Measurements from ENCODE around the gene KCND3. TPM values are rescaled to one million over a fixed set of nuclear protein-coding genes. Genes with fewer than 3 reads are reported as not detected.

Gene KCND3
- total and polyA plus RNA-seq, 2 experiments from 2014 or later, result 0.10 to 0.18 TPM

DNA sequence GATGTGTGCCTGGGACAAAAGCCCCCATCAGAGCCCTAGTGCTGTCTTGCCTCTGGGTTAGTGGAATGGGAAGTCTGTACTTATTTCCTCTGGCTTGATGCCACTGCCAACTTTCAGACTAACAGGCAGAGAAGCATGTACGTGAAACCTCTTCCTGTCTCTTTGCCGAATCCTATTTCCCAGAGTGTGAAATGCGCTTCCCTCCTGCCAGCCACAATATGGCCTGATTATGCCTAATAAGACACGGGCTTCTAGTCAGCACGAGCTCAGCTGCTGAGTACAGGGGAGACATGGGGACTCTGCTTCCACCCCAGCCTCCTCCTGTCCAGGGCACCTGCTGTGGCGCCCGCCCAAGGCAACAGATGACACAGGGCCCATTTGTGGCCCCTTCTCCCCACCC, 111.4 kb downstream of the KCND3 start:
- Histone ChIP-seq H3F3A (replicated peaks; ENCODE audit: low read depth) (no peaks in the 10 kb centered on the region), H3K79me2 (replicated peaks; ENCODE audit: insufficient read depth) (no peaks in the 10 kb centered on the region), H3K4me1 (ENCODE audit: insufficient read depth) (no peaks in the 10 kb centered on the region), H3K4me2 (no peak overlapping the region), H3K9me2 (ENCODE audit: insufficient read depth) (no peaks in the 10 kb centered on the region), H2AFZ (no peak overlapping the region), H3K36me3 (ENCODE audit: insufficient read depth) (no peaks in the 10 kb centered on the region), H4K20me1 (replicated peaks; ENCODE audit: insufficient read depth) (no peaks in the 10 kb centered on the region), H3K4me3 (no peak overlapping the region), H3K27me3 (ENCODE audit: insufficient read depth) (no peaks in the 10 kb centered on the region), H3K27ac (ENCODE audit: low read depth) (no peak overlapping the region)
- DNase-seq (ENCODE audit: low spot score) (no peak), ATAC-seq (no peak)
- TF ChIP-seq CREB1 (CRISPR knock-in tag; IDR thresholded peaks at IDR 0.05; ENCODE audit: low read depth) (no peak), EZH2phosphoT487 (IDR thresholded peaks at IDR 0.05; ENCODE audit: unreplicated experiment) (no peak), ZNF114 (CRISPR knock-in tag; IDR thresholded peaks at IDR 0.05) (no peak), POLR2AphosphoS5 (IDR thresholded peaks at IDR 0.05; ENCODE audit: low read depth) (no peak), STAT1 (IDR thresholded peaks at IDR 0.05; ENCODE audit: unreplicated experiment) (no peak), EZH2 (IDR thresholded peaks at IDR 0.05; ENCODE audit: low read depth, unreplicated experiment) (no peak), ZNF331 (CRISPR knock-in tag; IDR thresholded peaks at IDR 0.05; ENCODE audit: low read depth) (no peak), JUNB (IDR thresholded peaks at IDR 0.05; ENCODE audit: unreplicated experiment) (no peak), NANOG (IDR thresholded peaks at IDR 0.05; ENCODE audit: borderline replicate concordance) (no peak)
- TF ChIP-seq, protein P1, sequence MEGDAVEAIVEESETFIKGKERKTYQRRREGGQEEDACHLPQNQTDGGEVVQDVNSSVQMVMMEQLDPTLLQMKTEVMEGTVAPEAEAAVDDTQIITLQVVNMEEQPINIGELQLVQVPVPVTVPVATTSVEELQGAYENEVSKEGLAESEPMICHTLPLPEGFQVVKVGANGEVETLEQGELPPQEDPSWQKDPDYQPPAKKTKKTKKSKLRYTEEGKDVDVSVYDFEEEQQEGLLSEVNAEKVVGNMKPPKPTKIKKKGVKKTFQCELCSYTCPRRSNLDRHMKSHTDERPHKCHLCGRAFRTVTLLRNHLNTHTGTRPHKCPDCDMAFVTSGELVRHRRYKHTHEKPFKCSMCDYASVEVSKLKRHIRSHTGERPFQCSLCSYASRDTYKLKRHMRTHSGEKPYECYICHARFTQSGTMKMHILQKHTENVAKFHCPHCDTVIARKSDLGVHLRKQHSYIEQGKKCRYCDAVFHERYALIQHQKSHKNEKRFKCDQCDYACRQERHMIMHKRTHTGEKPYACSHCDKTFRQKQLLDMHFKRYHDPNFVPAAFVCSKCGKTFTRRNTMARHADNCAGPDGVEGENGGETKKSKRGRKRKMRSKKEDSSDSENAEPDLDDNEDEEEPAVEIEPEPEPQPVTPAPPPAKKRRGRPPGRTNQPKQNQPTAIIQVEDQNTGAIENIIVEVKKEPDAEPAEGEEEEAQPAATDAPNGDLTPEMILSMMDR (conservative IDR thresholded peaks at IDR 0.05; ENCODE audit: low read depth in 2 of 2), result no peak
- TF ChIP-seq, protein P2, sequence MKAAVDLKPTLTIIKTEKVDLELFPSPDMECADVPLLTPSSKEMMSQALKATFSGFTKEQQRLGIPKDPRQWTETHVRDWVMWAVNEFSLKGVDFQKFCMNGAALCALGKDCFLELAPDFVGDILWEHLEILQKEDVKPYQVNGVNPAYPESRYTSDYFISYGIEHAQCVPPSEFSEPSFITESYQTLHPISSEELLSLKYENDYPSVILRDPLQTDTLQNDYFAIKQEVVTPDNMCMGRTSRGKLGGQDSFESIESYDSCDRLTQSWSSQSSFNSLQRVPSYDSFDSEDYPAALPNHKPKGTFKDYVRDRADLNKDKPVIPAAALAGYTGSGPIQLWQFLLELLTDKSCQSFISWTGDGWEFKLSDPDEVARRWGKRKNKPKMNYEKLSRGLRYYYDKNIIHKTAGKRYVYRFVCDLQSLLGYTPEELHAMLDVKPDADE (IDR thresholded peaks at IDR 0.05), result no peak
- TF ChIP-seq, protein P3, sequence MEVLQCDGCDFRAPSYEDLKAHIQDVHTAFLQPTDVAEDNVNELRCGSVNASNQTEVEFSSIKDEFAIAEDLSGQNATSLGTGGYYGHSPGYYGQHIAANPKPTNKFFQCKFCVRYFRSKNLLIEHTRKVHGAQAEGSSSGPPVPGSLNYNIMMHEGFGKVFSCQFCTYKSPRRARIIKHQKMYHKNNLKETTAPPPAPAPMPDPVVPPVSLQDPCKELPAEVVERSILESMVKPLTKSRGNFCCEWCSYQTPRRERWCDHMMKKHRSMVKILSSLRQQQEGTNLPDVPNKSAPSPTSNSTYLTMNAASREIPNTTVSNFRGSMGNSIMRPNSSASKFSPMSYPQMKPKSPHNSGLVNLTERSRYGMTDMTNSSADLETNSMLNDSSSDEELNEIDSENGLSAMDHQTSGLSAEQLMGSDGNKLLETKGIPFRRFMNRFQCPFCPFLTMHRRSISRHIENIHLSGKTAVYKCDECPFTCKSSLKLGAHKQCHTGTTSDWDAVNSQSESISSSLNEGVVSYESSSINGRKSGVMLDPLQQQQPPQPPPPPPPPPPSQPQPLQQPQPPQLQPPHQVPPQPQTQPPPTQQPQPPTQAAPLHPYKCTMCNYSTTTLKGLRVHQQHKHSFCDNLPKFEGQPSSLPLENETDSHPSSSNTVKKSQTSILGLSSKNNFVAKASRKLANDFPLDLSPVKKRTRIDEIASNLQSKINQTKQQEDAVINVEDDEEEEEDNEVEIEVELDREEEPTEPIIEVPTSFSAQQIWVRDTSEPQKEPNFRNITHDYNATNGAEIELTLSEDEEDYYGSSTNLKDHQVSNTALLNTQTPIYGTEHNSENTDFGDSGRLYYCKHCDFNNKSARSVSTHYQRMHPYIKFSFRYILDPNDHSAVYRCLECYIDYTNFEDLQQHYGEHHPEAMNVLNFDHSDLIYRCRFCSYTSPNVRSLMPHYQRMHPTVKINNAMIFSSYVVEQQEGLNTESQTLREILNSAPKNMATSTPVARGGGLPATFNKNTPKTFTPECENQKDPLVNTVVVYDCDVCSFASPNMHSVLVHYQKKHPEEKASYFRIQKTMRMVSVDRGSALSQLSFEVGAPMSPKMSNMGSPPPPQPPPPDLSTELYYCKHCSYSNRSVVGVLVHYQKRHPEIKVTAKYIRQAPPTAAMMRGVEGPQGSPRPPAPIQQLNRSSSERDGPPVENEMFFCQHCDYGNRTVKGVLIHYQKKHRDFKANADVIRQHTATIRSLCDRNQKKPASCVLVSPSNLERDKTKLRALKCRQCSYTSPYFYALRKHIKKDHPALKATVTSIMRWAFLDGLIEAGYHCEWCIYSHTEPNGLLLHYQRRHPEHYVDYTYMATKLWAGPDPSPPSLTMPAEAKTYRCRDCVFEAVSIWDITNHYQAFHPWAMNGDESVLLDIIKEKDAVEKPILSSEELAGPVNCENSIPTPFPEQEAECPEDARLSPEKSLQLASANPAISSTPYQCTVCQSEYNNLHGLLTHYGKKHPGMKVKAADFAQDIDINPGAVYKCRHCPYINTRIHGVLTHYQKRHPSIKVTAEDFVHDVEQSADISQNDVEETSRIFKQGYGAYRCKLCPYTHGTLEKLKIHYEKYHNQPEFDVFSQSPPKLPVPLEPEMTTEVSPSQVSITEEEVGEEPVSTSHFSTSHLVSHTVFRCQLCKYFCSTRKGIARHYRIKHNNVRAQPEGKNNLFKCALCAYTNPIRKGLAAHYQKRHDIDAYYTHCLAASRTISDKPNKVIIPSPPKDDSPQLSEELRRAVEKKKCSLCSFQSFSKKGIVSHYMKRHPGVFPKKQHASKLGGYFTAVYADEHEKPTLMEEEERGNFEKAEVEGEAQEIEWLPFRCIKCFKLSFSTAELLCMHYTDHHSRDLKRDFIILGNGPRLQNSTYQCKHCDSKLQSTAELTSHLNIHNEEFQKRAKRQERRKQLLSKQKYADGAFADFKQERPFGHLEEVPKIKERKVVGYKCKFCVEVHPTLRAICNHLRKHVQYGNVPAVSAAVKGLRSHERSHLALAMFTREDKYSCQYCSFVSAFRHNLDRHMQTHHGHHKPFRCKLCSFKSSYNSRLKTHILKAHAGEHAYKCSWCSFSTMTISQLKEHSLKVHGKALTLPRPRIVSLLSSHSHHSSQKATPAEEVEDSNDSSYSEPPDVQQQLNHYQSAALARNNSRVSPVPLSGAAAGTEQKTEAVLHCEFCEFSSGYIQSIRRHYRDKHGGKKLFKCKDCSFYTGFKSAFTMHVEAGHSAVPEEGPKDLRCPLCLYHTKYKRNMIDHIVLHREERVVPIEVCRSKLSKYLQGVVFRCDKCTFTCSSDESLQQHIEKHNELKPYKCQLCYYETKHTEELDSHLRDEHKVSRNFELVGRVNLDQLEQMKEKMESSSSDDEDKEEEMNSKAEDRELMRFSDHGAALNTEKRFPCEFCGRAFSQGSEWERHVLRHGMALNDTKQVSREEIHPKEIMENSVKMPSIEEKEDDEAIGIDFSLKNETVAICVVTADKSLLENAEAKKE (CRISPR knock-in tag; IDR thresholded peaks at IDR 0.05), result no peak
- TF ChIP-seq, protein P4, sequence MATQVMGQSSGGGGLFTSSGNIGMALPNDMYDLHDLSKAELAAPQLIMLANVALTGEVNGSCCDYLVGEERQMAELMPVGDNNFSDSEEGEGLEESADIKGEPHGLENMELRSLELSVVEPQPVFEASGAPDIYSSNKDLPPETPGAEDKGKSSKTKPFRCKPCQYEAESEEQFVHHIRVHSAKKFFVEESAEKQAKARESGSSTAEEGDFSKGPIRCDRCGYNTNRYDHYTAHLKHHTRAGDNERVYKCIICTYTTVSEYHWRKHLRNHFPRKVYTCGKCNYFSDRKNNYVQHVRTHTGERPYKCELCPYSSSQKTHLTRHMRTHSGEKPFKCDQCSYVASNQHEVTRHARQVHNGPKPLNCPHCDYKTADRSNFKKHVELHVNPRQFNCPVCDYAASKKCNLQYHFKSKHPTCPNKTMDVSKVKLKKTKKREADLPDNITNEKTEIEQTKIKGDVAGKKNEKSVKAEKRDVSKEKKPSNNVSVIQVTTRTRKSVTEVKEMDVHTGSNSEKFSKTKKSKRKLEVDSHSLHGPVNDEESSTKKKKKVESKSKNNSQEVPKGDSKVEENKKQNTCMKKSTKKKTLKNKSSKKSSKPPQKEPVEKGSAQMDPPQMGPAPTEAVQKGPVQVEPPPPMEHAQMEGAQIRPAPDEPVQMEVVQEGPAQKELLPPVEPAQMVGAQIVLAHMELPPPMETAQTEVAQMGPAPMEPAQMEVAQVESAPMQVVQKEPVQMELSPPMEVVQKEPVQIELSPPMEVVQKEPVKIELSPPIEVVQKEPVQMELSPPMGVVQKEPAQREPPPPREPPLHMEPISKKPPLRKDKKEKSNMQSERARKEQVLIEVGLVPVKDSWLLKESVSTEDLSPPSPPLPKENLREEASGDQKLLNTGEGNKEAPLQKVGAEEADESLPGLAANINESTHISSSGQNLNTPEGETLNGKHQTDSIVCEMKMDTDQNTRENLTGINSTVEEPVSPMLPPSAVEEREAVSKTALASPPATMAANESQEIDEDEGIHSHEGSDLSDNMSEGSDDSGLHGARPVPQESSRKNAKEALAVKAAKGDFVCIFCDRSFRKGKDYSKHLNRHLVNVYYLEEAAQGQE (IDR thresholded peaks at IDR 0.05; ENCODE audit: unreplicated experiment), result no peak
- Mint-ChIP-seq H3K4me3 (no peak overlapping the region), H3K27ac (no peak overlapping the region), H3K36me3 (ENCODE audit: low read depth) (no peaks in the 10 kb centered on the region), H3K9me3 (no peaks in the 10 kb centered on the region), H3K4me1 (peaks cover 8% of the 10 kb centered on the region; the same call in 2 of the 3 replicates), H3K27me3 (ENCODE audit: insufficient read depth, low read depth, poor library complexity) (peaks cover 7% of the 10 kb centered on the region)
